ENCODE measurements around the gene NPW.

NPW gene

GRCh38 chr16:2019518-2019920 lies at the start of gene NPW:
Gene NPW (plus strand): TSS chr16:2019785.
- DNase-seq, result no peak

- DNase-seq, result peak; percentile 87
These were observed 47.6 kb upstream of the NPW start, which contains the start of gene TBL3 for GRCh38 chr16:1971796-1972489. Gene TBL3 (plus strand): TSS chr16:1972053. CDS start chr16:1972165, 112 bp downstream.

- DNase-seq, result no peak
These were observed 47.1 kb upstream of the NPW start for GRCh38 chr16:1972490-1972877.

GRCh38 chr16:1973461-1974156 lies 46.0 kb upstream of the NPW start:
- DNase-seq, result no peak

- no peak for DNase-seq
These were observed 45.2 kb upstream of the NPW start for GRCh38 chr16:1974157-1975070.

- no peak for DNase-seq
These were observed 44.0 kb upstream of the NPW start for GRCh38 chr16:1975432-1976215.

- DNase-seq, result no peak
These were observed 43.4 kb upstream of the NPW start for GRCh38 chr16:1976216-1976520.

GRCh38 chr16:1976951-1977874 lies 42.4 kb upstream of the NPW start:
- no peak for DNase-seq

- no peak for DNase-seq
These were observed 41.7 kb upstream of the NPW start for GRCh38 chr16:1977875-1978268.

- DNase-seq, result no peak
These were observed 41.0 kb upstream of the NPW start for GRCh38 chr16:1978476-1979120.

GRCh38 chr16:1979271-1980029 lies 40.1 kb upstream of the NPW start:
- DNase-seq, result no peak

GRCh38 chr16:1980030-1980769 lies 39.4 kb upstream of the NPW start:
- no peak for DNase-seq

- DNase-seq, result no peak
These were observed 38.9 kb upstream of the NPW start for GRCh38 chr16:1980770-1981087.

GRCh38 chr16:1981398-1981836 lies 38.2 kb upstream of the NPW start, which contains the start of gene NOXO1:
Gene NOXO1 (minus strand): TSS chr16:1981469. CDS start chr16:1981179, 290 bp downstream.
- no peak for DNase-seq

- DNase-seq, result no peak
These were observed 37.6 kb upstream of the NPW start for GRCh38 chr16:1982013-1982433.

- DNase-seq, result no peak
These were observed 36.5 kb upstream of the NPW start for GRCh38 chr16:1982991-1983543.

- peak; percentile 76 for DNase-seq
These were observed 35.8 kb upstream of the NPW start, which contains the start of gene GFER for GRCh38 chr16:1983544-1984346. Gene GFER (plus strand): TSS chr16:1984193. CDS start chr16:1984219, 26 bp downstream.
